ENCODE results near the gene PAN3.

Gene PAN3

DNA sequence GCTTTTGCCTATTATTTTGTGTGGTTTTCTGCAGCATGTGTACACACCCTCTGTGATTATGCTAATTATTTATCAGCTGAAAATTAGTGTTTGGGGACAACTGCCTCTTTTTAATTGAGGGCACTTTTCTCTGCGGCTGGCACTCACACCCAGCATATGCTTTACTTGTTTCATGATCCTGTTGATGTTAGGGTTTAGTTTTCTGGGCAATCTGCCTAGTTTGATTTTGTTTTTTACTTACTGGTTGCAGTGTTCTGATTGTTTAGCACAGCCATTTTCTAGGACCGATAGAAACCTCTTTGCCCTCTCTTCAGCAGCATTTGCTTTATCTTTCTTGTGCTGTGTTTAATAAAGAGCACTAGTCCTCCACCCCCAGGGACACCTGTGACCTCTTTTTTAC is 161.6 kb downstream of the PAN3 start:
- TF ChIP-seq CSDC2 (CRISPR knock-in tag; IDR thresholded peaks at IDR 0.05) (no peak), TOX (CRISPR knock-in tag; IDR thresholded peaks at IDR 0.05; ENCODE audit: borderline replicate concordance) (no peak), ARNTL (CRISPR knock-in tag; IDR thresholded peaks at IDR 0.05; ENCODE audit: borderline replicate concordance, low read depth) (no peak), BACH2 (CRISPR knock-in tag; IDR thresholded peaks at IDR 0.05; ENCODE audit: borderline replicate concordance) (no peak), TCF4 (CRISPR knock-in tag; IDR thresholded peaks at IDR 0.05; ENCODE audit: borderline replicate concordance) (no peak), ZNF565 (CRISPR knock-in tag; conservative IDR thresholded peaks at IDR 0.05; ENCODE audit: low read depth) (no peak), ZC3H10 (CRISPR knock-in tag; IDR thresholded peaks at IDR 0.05) (no peak), ZNF70 (CRISPR knock-in tag; IDR thresholded peaks at IDR 0.05) (no peak), PATZ1 (CRISPR knock-in tag; IDR thresholded peaks at IDR 0.05; ENCODE audit: borderline replicate concordance) (no peak), RARB (CRISPR knock-in tag; IDR thresholded peaks at IDR 0.05) (no peak)
- TF ChIP-seq, protein P1, sequence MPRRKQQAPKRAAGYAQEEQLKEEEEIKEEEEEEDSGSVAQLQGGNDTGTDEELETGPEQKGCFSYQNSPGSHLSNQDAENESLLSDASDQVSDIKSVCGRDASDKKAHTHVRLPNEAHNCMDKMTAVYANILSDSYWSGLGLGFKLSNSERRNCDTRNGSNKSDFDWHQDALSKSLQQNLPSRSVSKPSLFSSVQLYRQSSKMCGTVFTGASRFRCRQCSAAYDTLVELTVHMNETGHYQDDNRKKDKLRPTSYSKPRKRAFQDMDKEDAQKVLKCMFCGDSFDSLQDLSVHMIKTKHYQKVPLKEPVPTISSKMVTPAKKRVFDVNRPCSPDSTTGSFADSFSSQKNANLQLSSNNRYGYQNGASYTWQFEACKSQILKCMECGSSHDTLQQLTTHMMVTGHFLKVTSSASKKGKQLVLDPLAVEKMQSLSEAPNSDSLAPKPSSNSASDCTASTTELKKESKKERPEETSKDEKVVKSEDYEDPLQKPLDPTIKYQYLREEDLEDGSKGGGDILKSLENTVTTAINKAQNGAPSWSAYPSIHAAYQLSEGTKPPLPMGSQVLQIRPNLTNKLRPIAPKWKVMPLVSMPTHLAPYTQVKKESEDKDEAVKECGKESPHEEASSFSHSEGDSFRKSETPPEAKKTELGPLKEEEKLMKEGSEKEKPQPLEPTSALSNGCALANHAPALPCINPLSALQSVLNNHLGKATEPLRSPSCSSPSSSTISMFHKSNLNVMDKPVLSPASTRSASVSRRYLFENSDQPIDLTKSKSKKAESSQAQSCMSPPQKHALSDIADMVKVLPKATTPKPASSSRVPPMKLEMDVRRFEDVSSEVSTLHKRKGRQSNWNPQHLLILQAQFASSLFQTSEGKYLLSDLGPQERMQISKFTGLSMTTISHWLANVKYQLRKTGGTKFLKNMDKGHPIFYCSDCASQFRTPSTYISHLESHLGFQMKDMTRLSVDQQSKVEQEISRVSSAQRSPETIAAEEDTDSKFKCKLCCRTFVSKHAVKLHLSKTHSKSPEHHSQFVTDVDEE (CRISPR knock-in tag; IDR thresholded peaks at IDR 0.05): no peak

GRCh38 chr13:28301839-28302238 is 163.5 kb downstream of the PAN3 start:
- TF ChIP-seq RARB (CRISPR knock-in tag; IDR thresholded peaks at IDR 0.05): no peak
- TF ChIP-seq CSRNP3 (CRISPR knock-in tag; IDR thresholded peaks at IDR 0.05): no peak
- TF ChIP-seq ESRRG (CRISPR knock-in tag; IDR thresholded peaks at IDR 0.05): no peak
- no peak for TF ChIP-seq GLIS3 (CRISPR knock-in tag; IDR thresholded peaks at IDR 0.05)
- no peak for TF ChIP-seq OSR1 (CRISPR knock-in tag; IDR thresholded peaks at IDR 0.05)
- TF ChIP-seq ZNF565 (CRISPR knock-in tag; conservative IDR thresholded peaks at IDR 0.05; ENCODE audit: low read depth): no peak
- no peak for TF ChIP-seq CREB5 (CRISPR knock-in tag; IDR thresholded peaks at IDR 0.05; ENCODE audit: low read depth)
- no peak for TF ChIP-seq PATZ1 (CRISPR knock-in tag; IDR thresholded peaks at IDR 0.05; ENCODE audit: borderline replicate concordance)
- no peak for TF ChIP-seq TOX (CRISPR knock-in tag; IDR thresholded peaks at IDR 0.05; ENCODE audit: borderline replicate concordance)
- no peak for TF ChIP-seq ARNTL (CRISPR knock-in tag; IDR thresholded peaks at IDR 0.05; ENCODE audit: borderline replicate concordance, low read depth)
- no peak for TF ChIP-seq ZNF70 (CRISPR knock-in tag; IDR thresholded peaks at IDR 0.05)
- no peak for TF ChIP-seq ZC3H10 (CRISPR knock-in tag; IDR thresholded peaks at IDR 0.05)
- no peak for TF ChIP-seq TCF4 (CRISPR knock-in tag; IDR thresholded peaks at IDR 0.05; ENCODE audit: borderline replicate concordance)
- no peak for TF ChIP-seq BACH2 (CRISPR knock-in tag; IDR thresholded peaks at IDR 0.05; ENCODE audit: borderline replicate concordance)
- TF ChIP-seq SNAI2 (CRISPR knock-in tag; IDR thresholded peaks at IDR 0.05): no peak
- TF ChIP-seq, protein P2, sequence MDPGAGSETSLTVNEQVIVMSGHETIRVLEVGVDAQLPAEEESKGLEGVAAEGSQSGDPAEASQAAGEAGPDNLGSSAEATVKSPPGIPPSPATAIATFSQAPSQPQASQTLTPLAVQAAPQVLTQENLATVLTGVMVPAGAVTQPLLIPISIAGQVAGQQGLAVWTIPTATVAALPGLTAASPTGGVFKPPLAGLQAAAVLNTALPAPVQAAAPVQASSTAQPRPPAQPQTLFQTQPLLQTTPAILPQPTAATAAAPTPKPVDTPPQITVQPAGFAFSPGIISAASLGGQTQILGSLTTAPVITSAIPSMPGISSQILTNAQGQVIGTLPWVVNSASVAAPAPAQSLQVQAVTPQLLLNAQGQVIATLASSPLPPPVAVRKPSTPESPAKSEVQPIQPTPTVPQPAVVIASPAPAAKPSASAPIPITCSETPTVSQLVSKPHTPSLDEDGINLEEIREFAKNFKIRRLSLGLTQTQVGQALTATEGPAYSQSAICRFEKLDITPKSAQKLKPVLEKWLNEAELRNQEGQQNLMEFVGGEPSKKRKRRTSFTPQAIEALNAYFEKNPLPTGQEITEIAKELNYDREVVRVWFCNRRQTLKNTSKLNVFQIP (CRISPR knock-in tag; IDR thresholded peaks at IDR 0.05; ENCODE audit: borderline replicate concordance, low read depth): no peak
- no peak for TF ChIP-seq ZFP30 (CRISPR knock-in tag; IDR thresholded peaks at IDR 0.05)
- TF ChIP-seq ISL1 (CRISPR knock-in tag; IDR thresholded peaks at IDR 0.05): no peak
- no peak for TF ChIP-seq ZFP3 (CRISPR knock-in tag; IDR thresholded peaks at IDR 0.05)
- ATAC-seq: no peak

More for the DNA sequence above, 161.6 kb downstream of the PAN3 start:
- no peak for ATAC-seq

Measured in SK-N-SH treated with all-trans-retinoic acid at 6 μM for 48 hours (cell line).